Stimulated activated memory B cell treated with anti-CD40 and anti-IgM and Interleukin-4, amounts not matched to agents 10 μg/mL and 1 μg/mL and 100 μg/mL, for 72 hours (primary cell): ENCODE data around the gene WWOX.

Experiments used
- ATAC-seq: fragments of 150-1000 bp; cut with Tn5 transposase; 2 replicates; pipeline ENCODE4 v1.10.0; 2021
- H3K27ac Mint-ChIP-seq: one replicate; pipeline ENCODE4 v1.8.0; 2022; ENCODE audit warnings: mild to moderate bottlenecking, mixed read lengths
- H3K27me3 Mint-ChIP-seq: one replicate; pipeline ENCODE4 v1.8.0; 2022; ENCODE audit warnings: mixed read lengths
- H3K36me3 Mint-ChIP-seq: one replicate; pipeline ENCODE4 v1.8.0; 2022; ENCODE audit warnings: mixed read lengths
- H3K4me1 Mint-ChIP-seq: one replicate; pipeline ENCODE4 v1.8.0; 2022; ENCODE audit warnings: mixed read lengths
- H3K4me3 Mint-ChIP-seq: one replicate; pipeline ENCODE4 v1.8.0; 2022; ENCODE audit warnings: mild to moderate bottlenecking, moderate library complexity, mixed read lengths
- H3K9me3 Mint-ChIP-seq: one replicate; pipeline ENCODE4 v1.8.0; 2022; ENCODE audit warnings: mixed read lengths

The WWOX gene

GRCh38 chr16:78562111-78562510 is 462.7 kb downstream of the WWOX start:
- ATAC-seq = no peak
- peaks cover 15% of the 10 kb centered on the region for H3K36me3 Mint-ChIP-seq

GRCh38 chr16:78562650-78563049 is 463.2 kb downstream of the WWOX start:
- H3K36me3 Mint-ChIP-seq = peaks cover 15% of the 10 kb centered on the region
- H3K9me3 Mint-ChIP-seq = peaks cover 6% of the 10 kb centered on the region
- no peak for ATAC-seq
- no peaks in the 10 kb centered on the region for H3K27me3 Mint-ChIP-seq
- H3K4me3 Mint-ChIP-seq = no peak overlapping the region
- peaks cover 6% of the 10 kb centered on the region for H3K4me1 Mint-ChIP-seq
- H3K27ac Mint-ChIP-seq = no peak overlapping the region

More at GRCh38 chr16:78562111-78562510, 462.7 kb downstream of the WWOX start:
- peaks cover 6% of the 10 kb centered on the region for H3K9me3 Mint-ChIP-seq
- H3K27ac Mint-ChIP-seq = no peak overlapping the region
- no peaks in the 10 kb centered on the region for H3K27me3 Mint-ChIP-seq
- peaks cover 6% of the 10 kb centered on the region for H3K4me1 Mint-ChIP-seq
- no peak overlapping the region for H3K4me3 Mint-ChIP-seq

- no peaks in the 10 kb centered on the region for H3K27me3 Mint-ChIP-seq
- ATAC-seq = no peak
- H3K9me3 Mint-ChIP-seq = peaks cover 6% of the 10 kb centered on the region
- H3K4me1 Mint-ChIP-seq = peaks cover 6% of the 10 kb centered on the region
- H3K36me3 Mint-ChIP-seq = peaks cover 15% of the 10 kb centered on the region
- H3K27ac Mint-ChIP-seq = no peak overlapping the region
- H3K4me3 Mint-ChIP-seq = no peak overlapping the region
Observed at GRCh38 chr16:78563905-78564304, 464.5 kb downstream of the WWOX start.

GRCh38 chr16:78566397-78567073 is 467.1 kb downstream of the WWOX start:
- no peak for ATAC-seq
- H3K36me3 Mint-ChIP-seq = peaks cover 10% of the 10 kb centered on the region
- no peak overlapping the region for H3K4me3 Mint-ChIP-seq
- H3K4me1 Mint-ChIP-seq = peaks cover 16% of the 10 kb centered on the region
- H3K27me3 Mint-ChIP-seq = no peaks in the 10 kb centered on the region
- H3K9me3 Mint-ChIP-seq = peaks cover 6% of the 10 kb centered on the region
- H3K27ac Mint-ChIP-seq = no peak overlapping the region

- peaks cover 16% of the 10 kb centered on the region for H3K4me1 Mint-ChIP-seq
- H3K27me3 Mint-ChIP-seq = no peaks in the 10 kb centered on the region
- no peak overlapping the region for H3K4me3 Mint-ChIP-seq
- ATAC-seq = no peak
- no peaks in the 10 kb centered on the region for H3K9me3 Mint-ChIP-seq
- no peak overlapping the region for H3K27ac Mint-ChIP-seq
- peaks cover 4% of the 10 kb centered on the region for H3K36me3 Mint-ChIP-seq
Observed at GRCh38 chr16:78570399-78571141, 471.1 kb downstream of the WWOX start.

- Mint-ChIP-seq H3K27me3 (no peaks in the 10 kb centered on the region), H3K36me3 (peaks cover 4% of the 10 kb centered on the region), H3K4me1 (peaks cover 12% of the 10 kb centered on the region), H3K4me3 (no peak overlapping the region), H3K9me3 (no peaks in the 10 kb centered on the region), H3K27ac (no peak overlapping the region)
- ATAC-seq = no peak
Observed at GRCh38 chr16:78571434-78571833, 472.0 kb downstream of the WWOX start.

GRCh38 chr16:78571898-78572358 is 472.5 kb downstream of the WWOX start:
- Mint-ChIP-seq H3K9me3 (no peaks in the 10 kb centered on the region), H3K4me1 (peaks cover 10% of the 10 kb centered on the region), H3K36me3 (peaks cover 4% of the 10 kb centered on the region), H3K27me3 (no peaks in the 10 kb centered on the region), H3K4me3 (no peak overlapping the region), H3K27ac (no peak overlapping the region)
- ATAC-seq = no peak

GRCh38 chr16:78574571-78574970 is 475.1 kb downstream of the WWOX start:
- H3K4me3 Mint-ChIP-seq = no peak overlapping the region

GRCh38 chr16:78576941-78577340 is 477.5 kb downstream of the WWOX start:
- no peaks in the 10 kb centered on the region for H3K9me3 Mint-ChIP-seq
- no peak overlapping the region for H3K4me3 Mint-ChIP-seq
- no peaks in the 10 kb centered on the region for H3K27me3 Mint-ChIP-seq
- H3K36me3 Mint-ChIP-seq = peaks cover 4% of the 10 kb centered on the region
- H3K4me1 Mint-ChIP-seq = no peaks in the 10 kb centered on the region
- no peak for ATAC-seq
- no peak overlapping the region for H3K27ac Mint-ChIP-seq

More at GRCh38 chr16:78574571-78574970, 475.1 kb downstream of the WWOX start:
- Mint-ChIP-seq H3K4me1 (peaks cover 10% of the 10 kb centered on the region), H3K9me3 (no peaks in the 10 kb centered on the region), H3K27ac (no peak overlapping the region), H3K27me3 (no peaks in the 10 kb centered on the region), H3K36me3 (peaks cover 4% of the 10 kb centered on the region)
- no peak for ATAC-seq

GRCh38 chr16:78577630-78578029 is 478.2 kb downstream of the WWOX start:
- Mint-ChIP-seq H3K9me3 (no peaks in the 10 kb centered on the region), H3K27me3 (no peaks in the 10 kb centered on the region), H3K36me3 (peaks cover 4% of the 10 kb centered on the region), H3K4me3 (no peak overlapping the region), H3K4me1 (no peaks in the 10 kb centered on the region), H3K27ac (no peak overlapping the region)
- no peak for ATAC-seq

GRCh38 chr16:78579020-78579419 is 479.6 kb downstream of the WWOX start:
- H3K27ac Mint-ChIP-seq = no peak overlapping the region
- H3K36me3 Mint-ChIP-seq = peaks cover 4% of the 10 kb centered on the region
- H3K9me3 Mint-ChIP-seq = no peaks in the 10 kb centered on the region
- no peak overlapping the region for H3K4me3 Mint-ChIP-seq
- no peaks in the 10 kb centered on the region for H3K27me3 Mint-ChIP-seq
- no peaks in the 10 kb centered on the region for H3K4me1 Mint-ChIP-seq
- ATAC-seq = no peak

- H3K27ac Mint-ChIP-seq = no peak overlapping the region
- no peak for ATAC-seq
- no peaks in the 10 kb centered on the region for H3K27me3 Mint-ChIP-seq
- H3K9me3 Mint-ChIP-seq = no peaks in the 10 kb centered on the region
- H3K36me3 Mint-ChIP-seq = no peaks in the 10 kb centered on the region
- no peaks in the 10 kb centered on the region for H3K4me1 Mint-ChIP-seq
- no peak overlapping the region for H3K4me3 Mint-ChIP-seq
Observed at GRCh38 chr16:78583441-78583840, 484.0 kb downstream of the WWOX start.

- Mint-ChIP-seq H3K36me3 (no peaks in the 10 kb centered on the region), H3K9me3 (no peaks in the 10 kb centered on the region), H3K4me1 (no peaks in the 10 kb centered on the region), H3K27ac (no peak overlapping the region), H3K27me3 (no peaks in the 10 kb centered on the region), H3K4me3 (no peak overlapping the region)
- ATAC-seq = no peak
Observed at GRCh38 chr16:78584213-78584860, 484.9 kb downstream of the WWOX start.

GRCh38 chr16:78584991-78585390 is 485.5 kb downstream of the WWOX start:
- H3K4me1 Mint-ChIP-seq = no peaks in the 10 kb centered on the region
- no peaks in the 10 kb centered on the region for H3K9me3 Mint-ChIP-seq
- ATAC-seq = no peak
- no peak overlapping the region for H3K27ac Mint-ChIP-seq
- H3K27me3 Mint-ChIP-seq = no peaks in the 10 kb centered on the region
- no peak overlapping the region for H3K4me3 Mint-ChIP-seq
- no peaks in the 10 kb centered on the region for H3K36me3 Mint-ChIP-seq

- no peak overlapping the region for H3K4me3 Mint-ChIP-seq
- no peaks in the 10 kb centered on the region for H3K9me3 Mint-ChIP-seq
- no peak for ATAC-seq
- H3K27me3 Mint-ChIP-seq = no peaks in the 10 kb centered on the region
- H3K27ac Mint-ChIP-seq = no peak overlapping the region
- no peaks in the 10 kb centered on the region for H3K36me3 Mint-ChIP-seq
- no peaks in the 10 kb centered on the region for H3K4me1 Mint-ChIP-seq
Observed at GRCh38 chr16:78589331-78589730, 489.9 kb downstream of the WWOX start.
